Liver (tissue), 9 donors: ENCODE measurements around the gene RSL24D1. TPM values are rescaled to one million over a fixed set of nuclear protein-coding genes. Genes with fewer than 3 reads are reported as not detected.

Experiments
- DNase-seq: peaks from one replicate; pipeline ENCODE4 v3.0.0-alpha.2; 2017; ENCODE audit warnings: low spot score
- H3K27ac ChIP-seq, 2 donors: one replicate each; pipeline ENCODE4 v1.7.0; 2013; ENCODE audit warnings: inconsistent platforms in 2 of 2, low read length in 2 of 2, control low read depth in 1 of 2, low read depth in 1 of 2, mild to moderate bottlenecking in 1 of 2
- H3K27me3 ChIP-seq, 4 donors: one replicate each; pipeline versions ENCODE4 v1.6.1 to v1.7.0; 2013; ENCODE audit warnings: low read length in 3 of 4, inconsistent platforms in 1 of 4, mild to moderate bottlenecking in 1 of 4, moderate library complexity in 1 of 4; ENCODE audit not compliant: control insufficient read depth in 4 of 4, insufficient read depth in 4 of 4
- H3K36me3 ChIP-seq, 4 donors: one replicate each; pipeline versions ENCODE4 v1.6.1 to v1.7.0; 2013; ENCODE audit warnings: low read length in 3 of 4, mild to moderate bottlenecking in 3 of 4, low read depth in 1 of 4, moderate library complexity in 1 of 4; ENCODE audit not compliant: control insufficient read depth in 4 of 4, insufficient read depth in 3 of 4
- H3K4me1 ChIP-seq, 4 donors: one replicate each; pipeline versions ENCODE4 v1.6.1 to v1.7.0; 2013; ENCODE audit warnings: low read length in 3 of 4, mild to moderate bottlenecking in 3 of 4, moderate library complexity in 1 of 4; ENCODE audit not compliant: control insufficient read depth in 4 of 4, insufficient read depth in 4 of 4
- H3K4me3 ChIP-seq, 3 donors: one replicate each; pipeline versions ENCODE4 v1.6.1 to v1.7.0; 2013; ENCODE audit warnings: low read length in 3 of 3, control low read depth in 1 of 3, low read depth in 1 of 3, mild to moderate bottlenecking in 1 of 3
- H3K9ac ChIP-seq, 2 donors: one replicate each; pipeline ENCODE4 v1.7.0; 2013; ENCODE audit warnings: low read length in 2 of 2, mild to moderate bottlenecking in 2 of 2, moderate library complexity in 2 of 2, control low read depth in 1 of 2, low read depth in 1 of 2
- H3K9me3 ChIP-seq, 4 donors: one replicate each; pipeline versions ENCODE4 v1.6.1 to v1.7.0; 2013; ENCODE audit warnings: low read length in 3 of 4; ENCODE audit not compliant: control insufficient read depth in 4 of 4
- EGR1 ChIP-seq, 2 donors: IDR thresholded peaks; 2 replicates each; pipeline ENCODE4 v1.6.1; 2016 to 2018; ENCODE audit warnings: antibody characterized with exemption in 2 of 2, low read depth in 2 of 2
- FOXA2 ChIP-seq: IDR thresholded peaks from 2 replicates; pipeline ENCODE4 v1.6.1; 2016; ENCODE audit warnings: antibody characterized with exemption
- GABPA ChIP-seq, 2 donors: IDR thresholded peaks in 1 of 2; conservative IDR thresholded peaks in 1 of 2; 2 replicates each; pipeline ENCODE4 v1.6.1; 2016; ENCODE audit warnings: antibody characterized with exemption in 2 of 2, mild to moderate bottlenecking in 1 of 2, moderate library complexity in 1 of 2
- HNF4A ChIP-seq, 2 donors: conservative IDR thresholded peaks; 2 replicates each; pipeline ENCODE4 v1.6.1; 2016; ENCODE audit warnings: antibody characterized with exemption in 2 of 2, mild to moderate bottlenecking in 2 of 2
- HNF4G ChIP-seq: IDR thresholded peaks from 2 replicates; pipeline ENCODE4 v1.6.1; 2016; ENCODE audit warnings: antibody characterized with exemption
- JUND ChIP-seq, 2 donors: IDR thresholded peaks; 2 replicates each; pipeline ENCODE4 v1.6.1; 2016; ENCODE audit warnings: antibody characterized with exemption in 2 of 2
- NR2F2 ChIP-seq: IDR thresholded peaks from 2 replicates; pipeline ENCODE4 v1.6.1; 2016; ENCODE audit warnings: antibody characterized with exemption
- RAD21 ChIP-seq, 2 donors: IDR thresholded peaks; 2 replicates each; pipeline ENCODE4 v1.6.1; 2016; ENCODE audit warnings: antibody characterized with exemption in 2 of 2, mild to moderate bottlenecking in 2 of 2
- SP1 ChIP-seq: IDR thresholded peaks from 2 replicates; pipeline ENCODE4 v1.6.1; 2018; ENCODE audit warnings: antibody characterized with exemption, mild to moderate bottlenecking
- TAF1 ChIP-seq: conservative IDR thresholded peaks from 2 replicates; pipeline ENCODE4 v1.6.1; 2016; ENCODE audit warnings: antibody characterized with exemption, mild to moderate bottlenecking
- YY1 ChIP-seq: IDR thresholded peaks from 2 replicates; pipeline ENCODE4 v1.6.1; 2016; ENCODE audit warnings: antibody characterized with exemption, mild to moderate bottlenecking
- WGBS: extraction: QIAGEN DNeasy Blood & Tissue Kit; methylation state at CpG from one replicate; pipeline ENCODE4 v1.1.7; 2013; 5-methylcytosine and 5-hydroxymethylcytosine counted together
- polyA plus RNA-seq, 2 donors: library from polyadenylated mRNA; stranded (reverse) in 1 of 2; unstranded in 1 of 2; fragments of 200-250 nt in 1 of 2; fragments of >200 nt in 1 of 2; fragmentation: Nextera tagmentation in 1 of 2; extraction: Ambion mirVana in 1 of 2; gene quantifications; one replicate each; pipeline versions ENCODE4 v1.2.1 to v1.2.3, GENCODE V29; 2013 to 2015
- total RNA-seq, 2 donors: library from RNA; depleted of rRNA; stranded (reverse); fragments of >200 nt; gene quantifications; one replicate each; pipeline ENCODE4 v1.2.3, GENCODE V29; 2014
- TF ChIP-seq, protein P1 (sequence below): IDR thresholded peaks from 2 replicates; pipeline ENCODE4 v1.6.1; 2016; ENCODE audit warnings: antibody characterized with exemption
- TF ChIP-seq, protein P2 (sequence below): fragments of 150-350 bp; IDR thresholded peaks from 2 replicates; pipeline ENCODE4 v1.5.1; 2017; ENCODE audit warnings: improper control_type of control experiment, low read depth, low read length; ENCODE audit not compliant: missing input control
- TF ChIP-seq, protein P3 (sequence below): IDR thresholded peaks from 2 replicates; pipeline ENCODE4 v1.6.1; 2016; ENCODE audit warnings: antibody characterized with exemption
- donor health status: healthy.
- donor health status: healthy.
- donor health status: healthy.
- donor health status: healthy.
- donor health status: healthy.

RSL24D1 gene
- total and polyA plus RNA-seq, 4 donors: 13.3 to 33.3 (median 23.2) TPM

DNA sequence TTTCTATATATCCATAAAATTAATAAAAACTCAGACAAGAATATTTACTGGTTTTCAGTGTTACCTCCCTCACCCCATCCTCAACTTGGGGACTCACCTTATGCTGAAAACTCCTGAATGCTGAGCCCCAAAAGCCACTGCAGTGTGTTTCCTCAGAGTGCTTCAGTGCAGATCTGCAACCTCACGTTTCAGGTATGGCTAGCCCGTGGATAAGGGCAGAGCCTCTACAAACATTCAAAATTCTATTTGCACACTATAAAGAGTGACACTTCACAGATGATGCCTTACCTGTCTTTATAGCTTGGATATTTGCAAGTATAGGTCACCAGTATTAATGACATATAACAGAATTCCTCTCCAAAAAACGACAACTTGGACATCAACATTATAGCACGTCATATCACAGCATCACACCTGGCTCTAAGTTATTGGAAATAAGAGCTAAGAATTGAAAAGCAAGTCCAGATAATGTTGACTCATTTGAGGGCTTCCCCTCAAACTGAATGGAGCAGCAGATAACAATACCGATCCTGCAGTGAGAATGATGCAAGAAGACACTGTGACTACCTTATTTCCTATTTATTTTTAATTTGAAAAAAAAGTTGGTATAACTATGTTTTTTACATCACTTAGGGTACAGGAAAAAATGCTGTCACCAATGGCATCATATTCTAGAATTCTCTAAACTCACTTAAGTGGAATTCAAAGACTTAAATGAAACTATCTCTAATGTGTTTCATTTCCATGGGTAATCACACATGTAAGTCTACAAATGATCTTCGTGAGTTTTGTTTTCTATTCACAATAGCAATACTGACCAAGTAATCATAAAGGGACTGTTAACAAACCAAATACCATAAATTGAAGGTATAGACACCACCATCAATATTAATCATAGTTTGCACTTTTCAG is 40.7 kb upstream of the RSL24D1 start:
- DNase-seq: no peak
- WGBS: 85% methylated on average over 6 of the region's 6 CpGs
- H3K27me3 ChIP-seq: no peaks in the 10 kb centered on the region
- H3K36me3 ChIP-seq: no peaks in the 10 kb centered on the region
- H3K4me3 ChIP-seq: no peak overlapping the region
- no peak overlapping the region for H3K9ac ChIP-seq
- no peak overlapping the region for H3K27ac ChIP-seq
- peaks cover 0 to 3% (median under 1%) of the 10 kb centered on the region in 4 donors for H3K4me1 ChIP-seq
- H3K9me3 ChIP-seq: no peaks in the 10 kb centered on the region
- TF ChIP-seq HNF4A (conservative IDR thresholded peaks at IDR 0.05): no peak
- no peak for TF ChIP-seq HNF4G
- TF ChIP-seq, protein P1, sequence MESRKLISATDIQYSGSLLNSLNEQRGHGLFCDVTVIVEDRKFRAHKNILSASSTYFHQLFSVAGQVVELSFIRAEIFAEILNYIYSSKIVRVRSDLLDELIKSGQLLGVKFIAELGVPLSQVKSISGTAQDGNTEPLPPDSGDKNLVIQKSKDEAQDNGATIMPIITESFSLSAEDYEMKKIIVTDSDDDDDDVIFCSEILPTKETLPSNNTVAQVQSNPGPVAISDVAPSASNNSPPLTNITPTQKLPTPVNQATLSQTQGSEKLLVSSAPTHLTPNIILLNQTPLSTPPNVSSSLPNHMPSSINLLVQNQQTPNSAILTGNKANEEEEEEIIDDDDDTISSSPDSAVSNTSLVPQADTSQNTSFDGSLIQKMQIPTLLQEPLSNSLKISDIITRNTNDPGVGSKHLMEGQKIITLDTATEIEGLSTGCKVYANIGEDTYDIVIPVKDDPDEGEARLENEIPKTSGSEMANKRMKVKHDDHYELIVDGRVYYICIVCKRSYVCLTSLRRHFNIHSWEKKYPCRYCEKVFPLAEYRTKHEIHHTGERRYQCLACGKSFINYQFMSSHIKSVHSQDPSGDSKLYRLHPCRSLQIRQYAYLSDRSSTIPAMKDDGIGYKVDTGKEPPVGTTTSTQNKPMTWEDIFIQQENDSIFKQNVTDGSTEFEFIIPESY: no peak
- TF ChIP-seq SP1: no peak
- no peak for TF ChIP-seq EGR1 (IDR thresholded peaks at IDR 0.05; ENCODE audit: low read depth in 2 of 2)
- TF ChIP-seq JUND (IDR thresholded peaks at IDR 0.05): no peak

DNA sequence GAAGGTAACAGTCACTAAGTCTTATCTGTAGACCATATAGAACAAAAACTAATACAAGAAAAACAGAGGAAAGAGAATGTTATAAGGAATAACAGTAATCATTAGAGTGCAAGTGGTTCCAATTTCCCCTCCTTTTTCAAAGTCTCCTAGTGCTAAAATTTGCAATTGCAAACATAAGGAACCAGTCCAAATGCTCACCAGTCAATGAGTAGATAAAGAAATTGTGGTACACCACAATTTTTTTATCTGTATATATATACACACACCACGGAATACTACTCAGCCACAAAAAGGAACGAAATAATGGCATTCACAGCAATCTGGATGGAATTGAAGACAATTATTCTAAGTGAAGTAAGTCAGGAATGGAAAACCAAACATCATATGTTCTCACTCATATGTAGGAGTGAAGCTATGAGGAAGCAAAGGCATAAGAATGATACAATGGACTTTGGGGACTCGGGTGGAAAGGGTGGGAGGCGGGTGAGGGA is 38.9 kb upstream of the RSL24D1 start:
- TF ChIP-seq YY1 (no peak), JUND (IDR thresholded peaks at IDR 0.05) (no peak)
- TF ChIP-seq, protein P2, sequence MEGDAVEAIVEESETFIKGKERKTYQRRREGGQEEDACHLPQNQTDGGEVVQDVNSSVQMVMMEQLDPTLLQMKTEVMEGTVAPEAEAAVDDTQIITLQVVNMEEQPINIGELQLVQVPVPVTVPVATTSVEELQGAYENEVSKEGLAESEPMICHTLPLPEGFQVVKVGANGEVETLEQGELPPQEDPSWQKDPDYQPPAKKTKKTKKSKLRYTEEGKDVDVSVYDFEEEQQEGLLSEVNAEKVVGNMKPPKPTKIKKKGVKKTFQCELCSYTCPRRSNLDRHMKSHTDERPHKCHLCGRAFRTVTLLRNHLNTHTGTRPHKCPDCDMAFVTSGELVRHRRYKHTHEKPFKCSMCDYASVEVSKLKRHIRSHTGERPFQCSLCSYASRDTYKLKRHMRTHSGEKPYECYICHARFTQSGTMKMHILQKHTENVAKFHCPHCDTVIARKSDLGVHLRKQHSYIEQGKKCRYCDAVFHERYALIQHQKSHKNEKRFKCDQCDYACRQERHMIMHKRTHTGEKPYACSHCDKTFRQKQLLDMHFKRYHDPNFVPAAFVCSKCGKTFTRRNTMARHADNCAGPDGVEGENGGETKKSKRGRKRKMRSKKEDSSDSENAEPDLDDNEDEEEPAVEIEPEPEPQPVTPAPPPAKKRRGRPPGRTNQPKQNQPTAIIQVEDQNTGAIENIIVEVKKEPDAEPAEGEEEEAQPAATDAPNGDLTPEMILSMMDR: no peak
- TF ChIP-seq, protein P3, sequence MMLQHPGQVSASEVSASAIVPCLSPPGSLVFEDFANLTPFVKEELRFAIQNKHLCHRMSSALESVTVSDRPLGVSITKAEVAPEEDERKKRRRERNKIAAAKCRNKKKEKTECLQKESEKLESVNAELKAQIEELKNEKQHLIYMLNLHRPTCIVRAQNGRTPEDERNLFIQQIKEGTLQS: no peak
- Histone ChIP-seq H3K9me3 (no peaks in the 10 kb centered on the region), H3K27ac (no peak overlapping the region), H3K36me3 (no peaks in the 10 kb centered on the region), H3K9ac (no peak overlapping the region), H3K4me1 (peaks cover 0 to 3% (median under 1%) of the 10 kb centered on the region in 4 donors), H3K27me3 (no peaks in the 10 kb centered on the region), H3K4me3 (no peak overlapping the region)
- 94% methylated on average over 4 of the region's 4 CpGs for WGBS
- no peak for DNase-seq

DNA sequence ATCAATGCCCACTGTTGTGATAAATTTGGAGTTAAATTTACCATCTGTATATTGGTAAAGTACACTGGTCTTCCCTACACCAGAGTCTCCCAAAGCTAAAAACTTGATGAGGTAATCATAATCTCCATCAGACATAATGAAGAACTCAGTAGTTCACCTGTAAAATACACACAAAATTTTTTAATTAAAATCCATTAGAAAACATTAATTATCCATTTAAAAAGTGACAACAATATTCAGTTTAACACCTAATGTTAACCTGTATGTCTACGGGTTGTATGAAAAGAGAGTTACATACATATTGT is 38.0 kb upstream of the RSL24D1 start:
- DNase-seq: no peak
- peaks cover 0 to 4% (median 1%) of the 10 kb centered on the region in 4 donors for H3K4me1 ChIP-seq
- WGBS: 98% methylated on average over 1 of the region's 1 CpG
- TF ChIP-seq, protein P2: no peak
- no peak for TF ChIP-seq HNF4G
- TF ChIP-seq RAD21 (IDR thresholded peaks at IDR 0.05): no peak
- no peak for TF ChIP-seq TAF1
- TF ChIP-seq EGR1 (IDR thresholded peaks at IDR 0.05; ENCODE audit: low read depth in 2 of 2): no peak
- no peak for TF ChIP-seq NR2F2
- TF ChIP-seq, protein P1: no peak
- TF ChIP-seq FOXA2: no peak
- TF ChIP-seq GABPA (IDR thresholded peaks at IDR 0.05 in 1 of 2, conservative IDR thresholded peaks at IDR 0.05 in 1 of 2): no peak
- TF ChIP-seq JUND (IDR thresholded peaks at IDR 0.05): no peak
- no peak for TF ChIP-seq HNF4A (conservative IDR thresholded peaks at IDR 0.05)

More for the DNA sequence above, 38.0 kb upstream of the RSL24D1 start:
- H3K4me3 ChIP-seq: no peak overlapping the region
- no peaks in the 10 kb centered on the region for H3K9me3 ChIP-seq
- no peak overlapping the region for H3K27ac ChIP-seq
- no peaks in the 10 kb centered on the region for H3K27me3 ChIP-seq
- no peak overlapping the region for H3K9ac ChIP-seq
- H3K36me3 ChIP-seq: peaks cover 0 to 3% (median 2%) of the 10 kb centered on the region in 4 donors
